CD4-positive, alpha-beta T cell treated with Interleukin-17A for 1 hour (primary cell): ENCODE measurements around the gene TXLNG.

ENCODE experiments used
- DNase-seq: peaks from one replicate; pipeline ENCODE4 v3.0.0-alpha.2; 2020

Gene TXLNG

GRCh38 chrX:16785247-16786138 lies 773 bp upstream of the TXLNG start:
- DNase-seq: no peak

- peak; percentile 39 for DNase-seq
These were observed 797 bp downstream of the TXLNG start for GRCh38 chrX:16786791-16787735.

GRCh38 chrX:16788477-16788876 lies 2.2 kb downstream of the TXLNG start:
- DNase-seq: no peak

GRCh38 chrX:16796298-16796697 lies 10.0 kb downstream of the TXLNG start:
- DNase-seq: no peak

- no peak for DNase-seq
These were observed 11.1 kb downstream of the TXLNG start for GRCh38 chrX:16797358-16797757.

- no peak for DNase-seq
These were observed 11.6 kb downstream of the TXLNG start for GRCh38 chrX:16797841-16798240.

GRCh38 chrX:16804923-16805464 lies 18.7 kb downstream of the TXLNG start:
- no peak for DNase-seq

GRCh38 chrX:16807548-16807947 lies 21.3 kb downstream of the TXLNG start:
- no peak for DNase-seq

- DNase-seq: no peak
These were observed 21.8 kb downstream of the TXLNG start for GRCh38 chrX:16807976-16808542.

GRCh38 chrX:16814597-16814996 lies 28.3 kb downstream of the TXLNG start:
- DNase-seq: no peak

- no peak for DNase-seq
These were observed 33.4 kb downstream of the TXLNG start for GRCh38 chrX:16819634-16820033.

GRCh38 chrX:16822723-16823122 lies 36.5 kb downstream of the TXLNG start:
- DNase-seq: no peak

GRCh38 chrX:16825264-16826035 lies 39.2 kb downstream of the TXLNG start:
- DNase-seq: no peak

GRCh38 chrX:16826207-16826606 lies 39.9 kb downstream of the TXLNG start:
- DNase-seq: peak; percentile 37

- DNase-seq: no peak
These were observed 41.0 kb downstream of the TXLNG start for GRCh38 chrX:16827225-16827624.

- no peak for DNase-seq
These were observed 42.0 kb downstream of the TXLNG start for GRCh38 chrX:16828124-16828908.

GRCh38 chrX:16832301-16832700 lies 46.0 kb downstream of the TXLNG start:
- no peak for DNase-seq

GRCh38 chrX:16834806-16835205 lies 48.5 kb downstream of the TXLNG start:
- no peak for DNase-seq

GRCh38 chrX:16836371-16836770 lies 50.1 kb downstream of the TXLNG start:
- no peak for DNase-seq

- DNase-seq: no peak
These were observed 52.2 kb downstream of the TXLNG start for GRCh38 chrX:16838202-16839066.
